ENCODE results near the gene BRINP2. TPM values are rescaled to one million over a fixed set of nuclear protein-coding genes. Genes with fewer than 3 reads are reported as not detected.
A peak's percentile ranks its signal among the peaks of the same experiment; 100 is the strongest.

BRINP2 gene
- total RNA-seq, 4 donors from 2014 or later = 0.42 to 1.7 (median 0.70) TPM

- Histone ChIP-seq H3K36me3 (no peaks in the 10 kb centered on the region), H3K9me3 (no peaks in the 10 kb centered on the region), H3K4me1 (peaks cover 22 to 28% (median 23%) of the 10 kb centered on the region in 4 donors), H3K4me3 (no peak overlapping the region), H3K27ac (replicated peaks in 1 of 4) (no peak overlapping the region), H3K27me3 (no peaks in the 10 kb centered on the region)
- 87% methylated on average over 5 of the region's 10 CpGs for WGBS
- intact Hi-C loops (cut with DNase I) = loop anchor here (10.0 kb wide), 1 partner anchor 166 kb away; no protein-coding TSS in a partner anchor
- no peak for TF ChIP-seq POLR2A (IDR thresholded peaks at IDR 0.05; ENCODE audit: low read depth)
- no peak for TF ChIP-seq POLR2AphosphoS5 (IDR thresholded peaks at IDR 0.05)
- TF ChIP-seq EP300 (IDR thresholded peaks at IDR 0.05) = no peak
- TF ChIP-seq CTCF (IDR thresholded peaks at IDR 0.05) = no peak
- DNase-seq (ENCODE audit: extremely low spot score) = peak; percentile 57
These were observed 108.0 kb downstream of the BRINP2 start for GRCh38 chr1:177278626-177279390.

DNA sequence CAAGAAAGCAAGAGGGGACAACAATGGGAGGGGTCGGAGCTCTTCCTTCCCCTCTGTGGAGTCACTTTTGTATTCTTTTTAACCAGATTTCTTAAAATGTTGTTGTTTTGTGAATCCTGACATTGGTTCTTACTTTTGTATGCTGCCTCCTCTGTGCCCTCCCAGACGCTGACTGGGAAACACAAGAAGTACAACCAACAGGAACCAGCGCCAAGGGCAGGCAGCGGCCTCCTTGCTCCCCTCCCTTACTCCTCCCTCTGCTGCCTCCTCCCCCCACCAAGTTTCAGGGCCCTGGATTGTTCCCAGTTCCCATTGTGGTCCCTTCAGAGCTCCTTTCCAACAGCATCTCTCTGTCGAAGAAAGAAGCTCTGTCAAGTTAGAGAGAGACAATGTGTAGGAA, 111.1 kb downstream of the BRINP2 start:
- no peaks in the 10 kb centered on the region for H3K9me3 ChIP-seq
- H3K36me3 ChIP-seq = no peaks in the 10 kb centered on the region
- no peak for DNase-seq (ENCODE audit: extremely low spot score)
- WGBS = 83% methylated on average over 5 of the region's 5 CpGs
- no peaks in the 10 kb centered on the region for H3K4me1 ChIP-seq
- H3K27me3 ChIP-seq = no peaks in the 10 kb centered on the region
- intact Hi-C loops (cut with DNase I) = no loop called here
- TF ChIP-seq POLR2AphosphoS5 (IDR thresholded peaks at IDR 0.05) = no peak
- no peak for TF ChIP-seq POLR2A (IDR thresholded peaks at IDR 0.05; ENCODE audit: low read depth)
- H3K4me3 ChIP-seq = no peak overlapping the region
- H3K27ac ChIP-seq (replicated peaks in 1 of 4) = no peak overlapping the region

DNA sequence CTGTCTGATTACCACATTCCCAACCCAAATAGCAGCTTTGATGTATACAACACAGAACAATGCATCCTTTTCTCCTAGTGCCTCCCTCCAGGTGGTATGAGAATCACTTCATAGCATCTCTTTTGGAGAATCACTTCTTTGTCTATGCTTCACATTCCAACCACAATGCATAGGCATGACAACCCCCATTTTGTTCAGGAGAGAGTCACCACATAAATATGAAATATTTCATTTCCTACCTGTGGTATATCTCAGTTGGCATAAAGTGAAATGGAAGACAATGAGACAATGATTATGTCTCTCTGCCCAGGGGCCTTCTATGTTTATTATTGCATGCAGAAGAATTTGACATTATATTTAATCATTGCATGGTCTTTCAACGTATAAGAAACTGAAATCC, 112.2 kb downstream of the BRINP2 start:
- no peak overlapping the region for H3K4me3 ChIP-seq
- no peak overlapping the region for H3K27ac ChIP-seq (replicated peaks in 1 of 4)
- no peaks in the 10 kb centered on the region for H3K4me1 ChIP-seq
- no peaks in the 10 kb centered on the region for H3K27me3 ChIP-seq
- WGBS = 71% methylated on average over 1 of the region's 1 CpG
- intact Hi-C loops (cut with DNase I) = no loop called here
- no peak for TF ChIP-seq POLR2A (IDR thresholded peaks at IDR 0.05; ENCODE audit: low read depth)
- TF ChIP-seq EP300 (IDR thresholded peaks at IDR 0.05) = no peak
- TF ChIP-seq POLR2AphosphoS5 (IDR thresholded peaks at IDR 0.05) = no peak
- TF ChIP-seq CTCF (IDR thresholded peaks at IDR 0.05) = no peak
- H3K36me3 ChIP-seq = no peaks in the 10 kb centered on the region
- DNase-seq (ENCODE audit: extremely low spot score) = no peak
- no peaks in the 10 kb centered on the region for H3K9me3 ChIP-seq

DNA sequence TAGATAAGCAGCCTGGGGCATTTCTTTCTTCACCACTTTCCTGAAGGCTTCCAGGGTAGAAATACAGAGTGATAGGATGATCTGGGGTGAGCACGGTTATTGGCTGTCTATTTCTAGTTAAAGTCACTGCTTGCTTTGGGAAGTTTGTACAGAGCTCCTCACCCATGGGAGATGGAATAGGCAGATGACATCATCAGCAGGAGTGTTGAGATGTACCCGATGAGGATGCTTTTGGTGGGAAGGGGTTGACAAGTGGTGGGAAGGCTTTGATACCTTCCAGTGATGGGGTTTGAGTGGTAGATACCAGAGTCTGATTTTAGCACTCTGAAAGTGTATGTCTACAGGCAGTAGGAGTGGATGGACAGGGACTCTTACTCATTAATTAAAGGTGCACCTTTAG, 112.6 kb downstream of the BRINP2 start:
- 83% methylated on average over 2 of the region's 2 CpGs for WGBS
- intact Hi-C loops (cut with DNase I) = no loop called here
- H3K27ac ChIP-seq (replicated peaks in 1 of 4) = no peak overlapping the region
- DNase-seq (ENCODE audit: extremely low spot score) = no peak
- H3K27me3 ChIP-seq = no peaks in the 10 kb centered on the region
- H3K36me3 ChIP-seq = no peaks in the 10 kb centered on the region
- no peaks in the 10 kb centered on the region for H3K9me3 ChIP-seq
- no peak overlapping the region for H3K4me3 ChIP-seq
- no peaks in the 10 kb centered on the region for H3K4me1 ChIP-seq
- TF ChIP-seq POLR2A (IDR thresholded peaks at IDR 0.05; ENCODE audit: low read depth) (no peak), POLR2AphosphoS5 (IDR thresholded peaks at IDR 0.05) (no peak), EP300 (IDR thresholded peaks at IDR 0.05) (no peak), CTCF (IDR thresholded peaks at IDR 0.05) (no peak)

GRCh38 chr1:177286396-177286795, 115.6 kb downstream of the BRINP2 start:
- no peak for DNase-seq (ENCODE audit: extremely low spot score)
- no peak for TF ChIP-seq CTCF (IDR thresholded peaks at IDR 0.05)
- no peak for TF ChIP-seq POLR2AphosphoS5 (IDR thresholded peaks at IDR 0.05)
- TF ChIP-seq POLR2A (IDR thresholded peaks at IDR 0.05; ENCODE audit: low read depth) = no peak
- TF ChIP-seq EP300 (IDR thresholded peaks at IDR 0.05) = no peak
- Histone ChIP-seq H3K9me3 (no peaks in the 10 kb centered on the region), H3K27me3 (no peaks in the 10 kb centered on the region), H3K27ac (replicated peaks in 1 of 4) (no peak overlapping the region), H3K36me3 (no peaks in the 10 kb centered on the region), H3K4me1 (no peaks in the 10 kb centered on the region), H3K4me3 (no peak overlapping the region)
- WGBS = 90% methylated on average over 3 of the region's 3 CpGs
- intact Hi-C loops (cut with DNase I) = no loop called here
